Duodenal mucosa (tissue), 2 donors: ENCODE data around the gene BTAF1.
"Not testable (repeated sequence)": the region's sequence is repeated elsewhere in the genome, so short reads cannot be mapped to it uniquely, and the experiment has no call there.

Experiments used
- H3K27ac ChIP-seq: one replicate; pipeline ENCODE4 v1.7.0; 2013; ENCODE audit warnings: low read depth, low read length
- H3K27me3 ChIP-seq, 2 donors: one replicate each; pipeline ENCODE4 v1.7.0; 2013; ENCODE audit warnings: low read length in 2 of 2, control low read depth in 1 of 2; ENCODE audit not compliant: insufficient read depth in 2 of 2, control insufficient read depth in 1 of 2
- H3K36me3 ChIP-seq, 2 donors: one replicate each; pipeline ENCODE4 v1.7.0; 2013; ENCODE audit warnings: low read length in 2 of 2, control low read depth in 1 of 2; ENCODE audit not compliant: insufficient read depth in 2 of 2, control insufficient read depth in 1 of 2
- H3K4me1 ChIP-seq, 2 donors: one replicate each; pipeline ENCODE4 v1.7.0; 2013; ENCODE audit warnings: low read length in 2 of 2, control low read depth in 1 of 2; ENCODE audit not compliant: insufficient read depth in 2 of 2, control insufficient read depth in 1 of 2
- H3K4me3 ChIP-seq, 2 donors: one replicate each; pipeline ENCODE4 v1.7.0; 2013; ENCODE audit warnings: low read length in 2 of 2, low read depth in 1 of 2
- H3K9ac ChIP-seq, 2 donors: one replicate each; pipeline ENCODE4 v1.7.0; 2013; ENCODE audit warnings: low read length in 2 of 2, low read depth in 1 of 2
- H3K9me3 ChIP-seq, 2 donors: one replicate each; pipeline ENCODE4 v1.7.0; 2013; ENCODE audit warnings: low read length in 2 of 2, control low read depth in 1 of 2; ENCODE audit not compliant: control insufficient read depth in 1 of 2

The BTAF1 gene

GRCh38 chr10:91887272-91888076 lies 36.1 kb upstream of the BTAF1 start:
- Histone ChIP-seq H3K4me1 (peaks cover 18 to 19% of the 10 kb centered on the region in 2 donors), H3K4me3 (peak overlapping the region; percentile 76), H3K9me3 (no peaks in the 10 kb centered on the region), H3K27ac (no peak overlapping the region), H3K9ac (peak overlapping the region; percentile 35 to 38), H3K27me3 (peaks cover 14 to 15% of the 10 kb centered on the region in 2 donors), H3K36me3 (no peaks in the 10 kb centered on the region)

- Histone ChIP-seq H3K36me3 (no peaks in the 10 kb centered on the region), H3K27ac (no peak overlapping the region), H3K27me3 (peaks cover 14 to 15% of the 10 kb centered on the region in 2 donors), H3K9ac (no peak overlapping the region), H3K4me3 (no peak overlapping the region), H3K9me3 (no peaks in the 10 kb centered on the region), H3K4me1 (peaks cover 9 to 10% of the 10 kb centered on the region in 2 donors)
These were observed 32.2 kb upstream of the BTAF1 start for GRCh38 chr10:91891125-91892001.

- Histone ChIP-seq H3K4me1 (peaks cover 0 to under 1% of the 10 kb centered on the region in 2 donors), H3K27me3 (peaks cover under 1 to 8% of the 10 kb centered on the region in 2 donors), H3K4me3 (no peak overlapping the region), H3K9ac (no peak overlapping the region), H3K36me3 (no peaks in the 10 kb centered on the region), H3K27ac (no peak overlapping the region), H3K9me3 (no peaks in the 10 kb centered on the region)
These were observed 30.5 kb upstream of the BTAF1 start for GRCh38 chr10:91893051-91893450.

- not testable (repeated sequence) for H3K27me3 ChIP-seq, H3K4me3 ChIP-seq, H3K4me1 ChIP-seq, H3K9ac ChIP-seq, H3K9me3 ChIP-seq, H3K27ac ChIP-seq, H3K36me3 ChIP-seq
These were observed 29.3 kb upstream of the BTAF1 start for GRCh38 chr10:91894261-91894685.

- Histone ChIP-seq H3K9me3 (no peaks in the 10 kb centered on the region), H3K36me3 (no peaks in the 10 kb centered on the region), H3K27ac (no peak overlapping the region), H3K4me3 (no peak overlapping the region), H3K9ac (no peak overlapping the region), H3K27me3 (peaks cover 0 to 4% of the 10 kb centered on the region in 2 donors), H3K4me1 (no peaks in the 10 kb centered on the region)
These were observed 27.3 kb upstream of the BTAF1 start for GRCh38 chr10:91896212-91896756.

GRCh38 chr10:91897421-91897820 lies 26.1 kb upstream of the BTAF1 start:
- H3K9ac ChIP-seq = no peak overlapping the region
- no peak overlapping the region for H3K27ac ChIP-seq
- no peaks in the 10 kb centered on the region for H3K4me1 ChIP-seq
- no peaks in the 10 kb centered on the region for H3K36me3 ChIP-seq
- no peak overlapping the region for H3K4me3 ChIP-seq
- H3K27me3 ChIP-seq = peaks cover 0 to 4% of the 10 kb centered on the region in 2 donors
- no peaks in the 10 kb centered on the region for H3K9me3 ChIP-seq

GRCh38 chr10:91901784-91902677 lies 21.5 kb upstream of the BTAF1 start:
- Histone ChIP-seq H3K9me3 (no peaks in the 10 kb centered on the region), H3K36me3 (no peaks in the 10 kb centered on the region), H3K4me3 (no peak overlapping the region), H3K4me1 (no peaks in the 10 kb centered on the region), H3K27ac (no peak overlapping the region), H3K9ac (no peak overlapping the region), H3K27me3 (peaks cover 0 to 4% of the 10 kb centered on the region in 2 donors)

- H3K27me3 ChIP-seq = no peaks in the 10 kb centered on the region
- H3K27ac ChIP-seq = no peak overlapping the region
- H3K9ac ChIP-seq = no peak overlapping the region
- H3K4me3 ChIP-seq = no peak overlapping the region
- no peaks in the 10 kb centered on the region for H3K36me3 ChIP-seq
- H3K9me3 ChIP-seq = no peaks in the 10 kb centered on the region
- H3K4me1 ChIP-seq = peaks cover 10 to 12% of the 10 kb centered on the region in 2 donors
These were observed 16.5 kb upstream of the BTAF1 start for GRCh38 chr10:91907033-91907594.

GRCh38 chr10:91907914-91908336 lies 15.6 kb upstream of the BTAF1 start:
- Histone ChIP-seq H3K27ac (no peak overlapping the region), H3K9me3 (no peaks in the 10 kb centered on the region), H3K4me3 (peak overlapping the region; percentile 81 to 88), H3K9ac (peak overlapping the region; percentile 69 to 74), H3K4me1 (peaks cover 10 to 12% of the 10 kb centered on the region in 2 donors), H3K27me3 (no peaks in the 10 kb centered on the region), H3K36me3 (no peaks in the 10 kb centered on the region)
